Endometrial microvascular endothelial cells (primary cell): ENCODE measurements around the gene SMARCB1. TPM values are rescaled to one million over a fixed set of nuclear protein-coding genes. Genes with fewer than 3 reads are reported as not detected.

ENCODE experiments used
- in situ Hi-C: cut with HindIII; loops from 2 replicates; pipeline ENCODE4 v1.10.0; 2017; ENCODE audit warnings: low sequenced_read_pairs, low pct_unique_long_range_greater_than_20kb; ENCODE audit errors: inconsistent ontology term
- total RNA-seq: library from RNA; depleted of rRNA; stranded (reverse); fragments of >200 nt; gene quantifications from one replicate; pipeline ENCODE4 v1.2.3, GENCODE V29; 2015; ENCODE audit errors: inconsistent ontology term

Gene SMARCB1
- total RNA-seq, result 141 TPM

DNA sequence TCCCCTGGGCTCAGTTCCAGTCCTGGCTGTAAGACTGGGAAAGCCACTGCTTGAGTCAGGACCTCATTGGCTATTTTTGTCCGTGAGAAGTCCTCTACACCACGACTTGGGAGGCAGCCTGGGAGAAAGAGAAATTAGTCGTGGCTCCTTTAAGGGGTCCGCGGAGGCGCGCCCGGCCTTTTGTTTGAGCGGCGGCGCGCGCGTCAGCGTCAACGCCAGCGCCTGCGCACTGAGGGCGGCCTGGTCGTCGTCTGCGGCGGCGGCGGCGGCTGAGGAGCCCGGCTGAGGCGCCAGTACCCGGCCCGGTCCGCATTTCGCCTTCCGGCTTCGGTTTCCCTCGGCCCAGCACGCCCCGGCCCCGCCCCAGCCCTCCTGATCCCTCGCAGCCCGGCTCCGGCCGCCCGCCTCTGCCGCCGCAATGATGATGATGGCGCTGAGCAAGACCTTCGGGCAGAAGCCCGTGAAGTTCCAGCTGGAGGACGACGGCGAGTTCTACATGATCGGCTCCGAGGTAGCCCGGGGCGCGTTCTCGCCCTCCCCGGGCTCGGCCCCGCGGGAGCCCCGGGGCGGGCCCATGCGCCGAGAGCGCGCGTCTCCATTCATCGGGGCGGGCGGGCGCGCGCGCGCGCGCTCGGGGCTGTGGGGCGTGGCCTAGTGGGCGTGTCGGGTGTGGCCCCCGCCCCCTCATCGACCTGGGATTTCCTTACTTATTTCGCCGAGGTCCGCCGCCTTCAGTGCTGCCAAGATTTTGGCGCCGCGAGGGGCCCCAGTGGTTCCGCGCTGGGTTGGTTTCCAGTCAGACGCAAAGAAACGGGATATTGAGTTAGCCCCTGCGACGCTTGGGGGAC is at the start of gene SMARCB1:
Gene SMARCB1 (plus strand): TSS at position 215 of the 848 bp plus-strand sequence. CDS start 204 bp downstream, at position 419.
- in situ Hi-C loops, result no loop called here

GRCh38 chr22:23737696-23738095 is 49.1 kb upstream of the SMARCB1 start:
- in situ Hi-C loops, result no loop called here

- in situ Hi-C loops, result no loop called here
Observed at GRCh38 chr22:23742505-23743264, 44.1 kb upstream of the SMARCB1 start.

DNA sequence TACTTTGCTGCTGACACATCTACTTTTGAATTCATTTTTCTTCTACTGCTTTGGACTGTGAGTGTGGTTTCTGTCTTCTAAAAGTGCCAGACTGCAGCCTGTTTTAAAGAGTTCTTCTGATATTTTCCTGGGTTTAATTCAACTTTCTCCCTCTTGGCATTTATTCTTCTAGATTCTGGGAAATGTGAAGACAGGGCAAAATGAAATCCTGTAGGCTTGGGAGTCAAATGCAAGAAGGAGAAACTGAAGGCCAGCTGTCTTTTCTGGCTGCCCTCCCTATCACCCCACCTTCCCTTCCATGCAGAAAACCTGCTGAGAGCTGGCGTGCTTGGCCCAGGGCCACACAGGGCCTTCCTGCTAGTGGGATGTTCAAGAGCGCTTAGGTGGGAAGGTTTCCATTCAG is 43.5 kb upstream of the SMARCB1 start:
- in situ Hi-C loops, result no loop called here

DNA sequence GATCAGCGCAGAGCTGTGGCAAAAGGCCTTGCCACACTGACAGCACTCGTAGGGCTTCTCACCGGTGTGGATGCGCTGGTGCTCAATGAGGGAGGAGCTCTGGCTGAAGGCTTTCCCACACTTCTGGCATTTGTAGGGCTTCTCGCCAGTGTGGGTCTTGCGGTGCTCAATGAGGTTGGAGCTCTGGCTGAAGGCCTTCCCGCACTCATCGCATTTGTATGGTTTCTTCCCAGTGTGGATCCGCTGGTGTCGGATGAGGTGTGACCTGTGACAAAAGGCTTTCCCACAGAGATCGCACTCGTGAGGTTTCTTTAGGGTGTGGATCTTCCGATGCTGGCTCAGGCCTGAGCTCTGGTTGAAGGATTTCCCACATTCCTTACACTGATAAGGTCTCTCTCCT is 42.8 kb upstream of the SMARCB1 start:
- in situ Hi-C loops, result no loop called here

DNA sequence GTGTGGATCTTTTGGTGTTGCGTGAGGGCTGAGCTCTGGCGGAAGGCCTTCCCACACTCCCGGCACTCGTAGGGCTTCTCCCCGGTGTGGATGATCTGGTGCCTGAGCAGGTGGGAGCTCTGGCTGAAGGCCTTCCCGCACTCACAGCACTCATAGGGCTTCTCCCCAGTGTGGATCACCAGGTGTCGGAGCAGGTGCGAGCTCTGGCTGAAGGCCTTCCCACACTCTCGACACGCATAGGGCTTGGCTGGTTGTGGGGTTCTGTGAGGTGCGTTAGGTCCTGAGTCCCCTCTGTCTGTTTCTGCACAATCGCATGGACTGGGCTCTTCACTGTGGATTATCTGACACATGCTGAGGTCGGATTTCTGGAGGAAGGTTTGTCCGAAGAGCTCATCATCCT is 42.3 kb upstream of the SMARCB1 start:
- in situ Hi-C loops, result no loop called here

- in situ Hi-C loops, result no loop called here
Observed at GRCh38 chr22:23745791-23746190, 41.0 kb upstream of the SMARCB1 start.

DNA sequence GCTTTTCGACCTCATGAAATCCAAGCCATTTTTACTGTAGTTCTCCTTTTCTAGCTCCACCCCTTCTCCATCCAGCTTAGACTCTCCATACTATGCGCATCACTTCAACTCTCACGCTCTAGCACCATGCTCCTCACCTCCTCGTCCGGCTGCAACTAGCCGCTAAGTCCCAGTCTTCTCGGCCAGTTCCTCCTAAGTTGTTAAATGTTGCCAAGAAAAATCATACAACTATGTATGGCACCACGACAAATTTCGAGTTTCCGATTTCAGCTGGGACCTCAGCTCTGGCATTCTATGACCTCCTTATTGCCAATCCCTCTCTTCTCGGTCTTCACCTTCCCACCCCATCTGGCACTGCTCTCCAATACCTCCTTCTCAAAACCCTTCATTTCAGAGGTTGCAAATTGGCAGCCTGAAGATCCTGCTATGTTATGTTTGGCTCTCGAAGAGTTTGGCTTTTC is 36.9 kb upstream of the SMARCB1 start:
- in situ Hi-C loops, result no loop called here

DNA sequence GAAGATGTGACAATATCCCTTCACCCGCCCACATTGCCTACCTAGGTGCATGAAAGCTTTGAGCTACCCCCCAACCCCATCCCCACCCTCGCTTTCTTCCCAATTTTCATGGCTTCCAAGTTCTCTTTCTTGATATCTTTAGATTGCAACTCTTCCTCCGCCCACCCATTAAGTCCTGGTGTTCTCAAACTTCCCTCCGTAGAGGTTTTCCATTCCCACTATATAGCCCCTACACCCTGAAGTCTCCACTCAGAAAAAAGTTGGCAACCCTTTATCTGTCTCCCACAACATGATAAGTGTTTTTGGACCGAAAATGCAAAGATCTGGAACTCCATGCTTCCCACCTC is 36.4 kb upstream of the SMARCB1 start:
- in situ Hi-C loops, result no loop called here

- in situ Hi-C loops, result no loop called here
Observed at GRCh38 chr22:23750714-23751440, 35.9 kb upstream of the SMARCB1 start, which contains the start of gene ZNF70. Gene ZNF70 (minus strand): TSS chr22:23751112. CDS start chr22:23745140, 5,972 bp downstream.

DNA sequence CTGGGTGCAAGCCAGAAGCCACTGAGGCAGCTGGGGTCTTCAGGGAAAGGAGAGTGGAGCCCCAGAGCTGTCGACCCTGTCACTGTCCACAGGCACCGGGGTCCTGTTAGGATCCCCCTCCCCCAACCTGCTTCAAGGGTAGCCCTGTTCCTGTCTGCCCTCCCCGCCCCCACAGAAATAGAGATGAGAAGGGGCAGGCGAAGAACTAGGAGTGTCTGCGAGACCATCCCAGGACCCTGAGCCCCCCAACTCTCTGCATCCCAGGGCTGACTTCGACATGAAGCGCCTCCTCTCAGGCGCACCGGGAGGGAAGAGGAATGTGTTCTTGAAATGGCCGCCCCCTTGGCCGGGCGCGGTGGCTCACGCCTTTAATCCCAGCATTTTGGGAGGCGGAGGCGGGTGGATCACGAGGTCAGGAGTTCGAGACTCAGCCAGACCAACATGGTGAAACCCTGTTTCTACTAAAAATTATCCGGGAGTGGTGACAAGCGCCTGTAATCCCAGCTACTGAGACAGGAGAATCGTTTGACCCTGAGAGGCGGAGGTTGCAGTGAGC is 35.2 kb upstream of the SMARCB1 start:
- in situ Hi-C loops, result no loop called here

DNA sequence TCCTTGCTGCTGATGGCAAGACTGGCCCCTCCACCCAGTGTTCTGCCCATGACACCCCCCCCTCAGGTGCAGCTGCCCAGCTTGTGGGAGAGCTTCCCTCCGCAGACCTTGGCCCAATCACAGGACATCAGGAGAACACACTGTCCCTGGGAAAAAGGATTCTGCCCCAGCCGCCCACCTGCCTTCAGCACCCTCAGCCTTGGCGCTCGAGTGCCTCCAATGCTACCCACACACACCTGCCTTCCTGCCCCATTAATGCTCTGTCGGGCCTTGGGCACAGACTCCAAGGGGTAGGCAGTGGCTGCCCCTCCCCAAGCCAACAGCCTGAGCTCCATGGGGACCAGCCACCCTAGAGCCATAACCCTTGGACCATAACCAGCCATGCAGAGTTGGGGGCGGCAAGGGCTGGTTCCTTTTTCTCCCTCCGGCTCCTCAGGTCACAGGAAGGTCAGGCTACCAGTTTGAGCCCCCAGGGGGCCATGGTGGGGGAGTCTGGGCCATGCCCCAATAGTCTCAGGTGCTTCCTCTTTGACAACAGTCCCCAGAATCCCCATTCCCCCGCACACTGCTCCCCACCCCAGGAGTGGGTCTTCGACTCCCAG is 34.6 kb upstream of the SMARCB1 start:
- in situ Hi-C loops, result no loop called here

DNA sequence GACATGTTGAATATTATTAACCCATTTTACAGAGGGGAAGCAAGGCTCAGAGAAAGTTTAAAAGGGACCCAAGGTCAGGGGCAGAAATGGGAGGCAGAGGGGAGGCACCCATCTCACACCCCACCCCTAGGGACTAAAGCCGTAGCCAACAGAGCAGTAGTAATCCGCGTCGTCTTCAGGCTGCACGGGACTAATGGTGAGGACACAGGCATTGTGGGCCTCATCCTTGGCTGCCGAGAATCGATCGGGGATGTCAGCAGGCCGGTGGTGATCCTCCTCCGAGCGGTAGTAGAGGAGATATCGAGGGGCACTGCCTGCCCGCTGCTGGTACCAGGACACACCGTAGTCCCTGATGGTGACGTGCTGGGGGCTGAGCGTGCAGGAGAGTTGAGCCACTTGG is 34.0 kb upstream of the SMARCB1 start:
- in situ Hi-C loops, result no loop called here

GRCh38 chr22:23753385-23753784 is 33.4 kb upstream of the SMARCB1 start:
- in situ Hi-C loops, result no loop called here

DNA sequence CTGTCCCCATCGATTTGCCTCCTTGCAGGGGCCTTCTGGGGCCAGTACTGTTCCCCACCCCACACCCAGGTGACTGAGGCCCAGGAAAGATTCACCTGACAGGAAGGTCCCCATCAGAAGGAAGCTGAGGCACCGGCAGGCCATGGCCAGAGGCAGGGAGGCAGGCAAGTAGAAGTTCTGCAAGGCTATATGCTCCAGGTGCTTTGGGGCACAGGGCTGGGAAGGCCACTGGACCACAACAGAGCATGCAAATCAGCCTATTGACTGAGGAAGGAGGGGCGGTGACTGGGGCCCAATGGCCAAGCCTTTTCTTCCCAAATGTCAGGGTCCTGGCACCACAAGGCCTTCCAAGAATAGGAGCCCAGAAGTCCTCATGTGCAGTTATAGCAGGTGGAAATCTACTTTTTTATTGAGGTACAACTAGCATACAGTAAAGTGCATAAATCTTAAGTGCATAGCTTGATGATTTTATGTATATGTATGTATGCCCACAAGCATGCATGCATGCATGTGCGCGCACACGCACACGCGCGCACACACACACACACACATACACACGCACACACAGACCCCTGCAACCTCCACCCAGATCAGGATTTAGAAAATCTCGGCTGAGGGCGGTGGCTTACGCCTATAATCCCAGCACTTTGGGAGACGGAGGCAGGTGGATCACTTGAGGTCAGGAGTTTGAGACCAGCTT is 32.4 kb upstream of the SMARCB1 start, which contains the start of gene VPREB3:
Gene VPREB3 (minus strand): TSS at position 206 of the 700 bp plus-strand sequence. CDS start 62 bp downstream, at position 144.
- in situ Hi-C loops, result no loop called here

DNA sequence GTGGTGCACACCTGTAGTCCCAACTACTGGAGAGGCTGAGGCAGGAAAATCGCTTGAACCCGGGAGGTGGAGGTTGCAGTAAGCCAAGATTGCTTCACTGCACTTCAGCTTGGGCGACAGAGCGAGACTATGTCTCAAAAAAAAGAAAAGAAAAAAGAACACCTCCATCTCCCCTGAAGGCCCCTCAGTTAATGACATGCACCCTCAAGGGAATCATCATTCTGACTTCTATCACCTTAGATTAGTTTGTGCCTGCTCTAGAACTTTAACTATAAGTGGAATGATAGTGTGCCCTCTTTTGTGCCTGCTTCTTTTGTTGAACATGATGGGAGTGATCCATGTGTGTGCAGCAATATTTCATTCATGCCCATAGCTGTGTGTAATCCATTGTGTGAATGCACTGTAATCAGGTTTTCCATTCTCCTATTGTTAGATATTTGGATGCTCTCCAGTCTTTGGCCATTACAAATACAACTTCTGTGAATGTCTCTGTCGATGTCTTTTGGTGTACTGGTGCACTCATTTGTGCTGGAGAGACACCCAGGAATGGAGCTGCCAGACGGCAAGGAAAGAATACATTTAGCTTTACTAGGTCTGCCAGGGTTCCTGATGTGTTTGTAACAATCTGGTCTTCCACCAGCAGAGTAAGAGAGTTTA is 31.7 kb upstream of the SMARCB1 start:
- in situ Hi-C loops, result no loop called here

DNA sequence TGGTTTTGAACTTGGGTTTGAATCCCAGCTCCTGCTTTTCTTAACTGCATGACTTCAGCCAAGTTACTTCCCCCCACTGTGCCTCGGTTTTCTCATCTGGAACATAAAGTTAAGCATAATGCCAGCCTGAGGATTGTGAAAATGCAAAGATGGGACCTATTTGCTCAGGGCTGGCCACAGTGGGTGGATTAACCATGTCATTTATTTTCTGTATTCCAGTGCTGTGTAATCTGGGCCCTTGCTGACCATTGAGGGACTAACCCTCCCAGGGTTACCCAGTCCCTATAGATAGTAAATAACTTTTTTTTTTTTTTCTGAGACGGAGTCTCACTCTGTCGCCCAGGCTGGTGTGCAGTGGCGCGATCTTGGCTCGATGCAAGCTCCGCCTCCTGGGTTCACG is 31.1 kb upstream of the SMARCB1 start:
- in situ Hi-C loops, result no loop called here

DNA sequence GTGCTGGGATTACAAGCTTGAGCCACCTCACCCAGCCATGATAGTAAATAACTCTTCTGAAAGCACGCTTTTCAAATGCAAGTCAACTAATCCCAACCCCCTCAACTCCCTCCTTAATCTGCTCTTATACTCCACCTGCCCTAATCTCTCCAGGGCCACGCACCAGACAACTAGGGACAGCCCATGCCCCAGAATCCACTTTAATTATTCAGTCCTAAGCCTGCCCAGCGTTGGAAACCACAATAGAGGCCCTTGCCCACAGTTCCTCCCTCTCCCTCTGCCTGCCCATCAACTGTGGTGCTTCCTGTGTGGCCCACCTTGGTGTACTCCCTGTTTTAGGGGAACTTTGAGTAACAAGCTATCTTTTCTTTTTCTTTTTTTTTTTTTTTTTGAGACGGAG is 29.9 kb upstream of the SMARCB1 start:
- in situ Hi-C loops, result no loop called here
